Mammary epithelial cell (primary cell): ENCODE measurements around the gene TSPAN9.

Experiments
- CTCF ChIP-seq, 2 donors: IDR thresholded peaks in 1 of 2; conservative IDR thresholded peaks in 1 of 2; 2 replicates each; pipeline ENCODE4 v1.5.1; 2011 to 2012; ENCODE audit warnings: inconsistent platforms in 2 of 2, low read length in 2 of 2, mild to moderate bottlenecking in 2 of 2, control low read depth in 1 of 2, low read depth in 1 of 2; ENCODE audit not compliant: insufficient read depth in 1 of 2; ENCODE audit errors: extremely low read depth in 1 of 2
- EZH2 ChIP-seq: IDR thresholded peaks from 2 replicates; pipeline ENCODE4 v1.6.1; 2012; ENCODE audit warnings: low read length, inconsistent platforms, borderline replicate concordance

- TF ChIP-seq CTCF (conservative IDR thresholded peaks at IDR 0.05 in 1 of 2, IDR thresholded peaks at IDR 0.05 in 1 of 2; ENCODE audit: extremely low read depth in 1 of 2, insufficient read depth in 1 of 2, low read depth in 1 of 2, low read length in 2 of 2) = no peak
- no peak for TF ChIP-seq EZH2
Observed at GRCh38 chr12:3130057-3130830, 53.1 kb downstream of the TSPAN9 start.
